HEK293 (cell line): ENCODE measurements around the gene STX1B.

ENCODE experiments used
- CTCF ChIA-PET: fragments of 350-600 bp; formaldehyde crosslinking; extraction: SDS; loops from one replicate; lab custom pipeline; 2021; ENCODE audit warnings: antibody characterized with exemption; lab: Yijun Ruan, JAX
- POLR2A ChIA-PET: fragments of 300-600 bp; formaldehyde crosslinking; extraction: SDS; loops from one replicate; lab custom pipeline; 2020; ENCODE audit warnings: antibody characterized with exemption, inconsistent platforms; lab: Yijun Ruan, JAX
- H3K27ac ChIP-seq: fragments of 200-500 bp; sonication (Bioruptor generic); 2 replicates; pipeline ENCODE4 v1.5.1; 2014; ENCODE audit warnings: low read depth, low read length, control low read depth, inconsistent platforms; ENCODE audit errors: extremely low read depth
- H3K36me3 ChIP-seq, 2 experiments: fragments of 200-500 bp in 1 of 2; sonication (Bioruptor generic) in 1 of 2; 1 replicate in 1 of 2; 2 replicates in 1 of 2; pipeline ENCODE4 v1.5.1; 2014 to 2017; ENCODE audit warnings: inconsistent platforms in 2 of 2, low read length in 2 of 2; ENCODE audit not compliant: control insufficient read depth in 2 of 2, insufficient read depth in 1 of 2
- H3K4me1 ChIP-seq: fragments of 200-500 bp; sonication (Bioruptor generic); 2 replicates; pipeline ENCODE4 v1.5.1; 2014; ENCODE audit warnings: mild to moderate bottlenecking, low read length, inconsistent platforms; ENCODE audit not compliant: control insufficient read depth, insufficient read depth
- H3K4me3 ChIP-seq: 2 replicates; pipeline ENCODE4 v1.5.1; 2011; ENCODE audit warnings: low read depth, mild to moderate bottlenecking, control low read depth, low read length, moderate library complexity
- H3K9me3 ChIP-seq: fragments of 200-500 bp; sonication (Bioruptor generic); 2 replicates; pipeline ENCODE4 v1.5.1; 2014; ENCODE audit warnings: low read depth, low read length, inconsistent platforms; ENCODE audit not compliant: control insufficient read depth, insufficient read depth
- HIC1 ChIP-seq: fragments of 450-650 bp; formaldehyde crosslinking; IDR thresholded peaks from 2 replicates; pipeline ENCODE4 v1.5.1; 2016; ENCODE audit warnings: missing biosample characterization, missing genetic modification characterization
- SALL2 ChIP-seq: fragments of 450-650 bp; formaldehyde crosslinking; IDR thresholded peaks from 2 replicates; pipeline ENCODE4 v1.5.0; 2017; ENCODE audit warnings: missing biosample characterization, mild to moderate bottlenecking, missing genetic modification characterization, borderline replicate concordance
- SCRT2 ChIP-seq: fragments of 450-650 bp; formaldehyde crosslinking; IDR thresholded peaks from 2 replicates; pipeline ENCODE4 v1.5.1; 2016; ENCODE audit warnings: missing biosample characterization, missing genetic modification characterization
- SP2 ChIP-seq: fragments of 450-650 bp; formaldehyde crosslinking; IDR thresholded peaks from 2 replicates; pipeline ENCODE4 v1.5.1; 2016; ENCODE audit warnings: missing biosample characterization, missing genetic modification characterization
- ZBTB1 ChIP-seq: fragments of 450-650 bp; formaldehyde crosslinking; IDR thresholded peaks from 2 replicates; pipeline ENCODE4 v1.5.1; 2016; ENCODE audit warnings: missing biosample characterization, missing genetic modification characterization
- ZBTB6 ChIP-seq: fragments of 450-650 bp; formaldehyde crosslinking; IDR thresholded peaks from 2 replicates; pipeline ENCODE4 v1.5.1; 2017; ENCODE audit warnings: missing biosample characterization, missing genetic modification characterization
- ZNF140 ChIP-seq: fragments of 450-650 bp; formaldehyde crosslinking; IDR thresholded peaks from 2 replicates; pipeline ENCODE4 v1.5.1; 2016; ENCODE audit warnings: missing biosample characterization, missing genetic modification characterization
- ZNF280C ChIP-seq: fragments of 450-650 bp; formaldehyde crosslinking; IDR thresholded peaks from 2 replicates; pipeline ENCODE4 v1.5.1; 2016; ENCODE audit warnings: missing biosample characterization, missing genetic modification characterization
- ZNF280D ChIP-seq: fragments of 450-650 bp; formaldehyde crosslinking; IDR thresholded peaks from 2 replicates; pipeline ENCODE4 v1.5.1; 2016; ENCODE audit warnings: missing biosample characterization, missing genetic modification characterization
- ZNF398 ChIP-seq: fragments of 450-650 bp; formaldehyde crosslinking; IDR thresholded peaks from 2 replicates; pipeline ENCODE4 v1.5.1; 2017; ENCODE audit warnings: missing biosample characterization, missing genetic modification characterization
- ZNF423 ChIP-seq: fragments of 450-650 bp; formaldehyde crosslinking; IDR thresholded peaks from 2 replicates; pipeline ENCODE4 v1.5.1; 2016; ENCODE audit warnings: missing biosample characterization, missing genetic modification characterization
- ZNF48 ChIP-seq: fragments of 450-650 bp; formaldehyde crosslinking; IDR thresholded peaks from 2 replicates; pipeline ENCODE4 v1.5.1; 2016; ENCODE audit warnings: missing biosample characterization, missing genetic modification characterization
- ZNF529 ChIP-seq: fragments of 450-650 bp; formaldehyde crosslinking; IDR thresholded peaks from 2 replicates; pipeline ENCODE4 v1.5.1; 2017; ENCODE audit warnings: missing genetic modification characterization, missing biosample characterization; ENCODE audit not compliant: insufficient replicate concordance
- ZNF548 ChIP-seq: fragments of 450-650 bp; formaldehyde crosslinking; IDR thresholded peaks from 2 replicates; pipeline ENCODE4 v1.5.1; 2016; ENCODE audit warnings: missing biosample characterization, missing genetic modification characterization
- ZNF555 ChIP-seq: fragments of 450-650 bp; formaldehyde crosslinking; conservative IDR thresholded peaks from 2 replicates; pipeline ENCODE4 v1.5.1; 2017; ENCODE audit warnings: missing biosample characterization, mild to moderate bottlenecking, missing genetic modification characterization, inconsistent platforms
- ZNF585B ChIP-seq: fragments of 450-650 bp; formaldehyde crosslinking; IDR thresholded peaks from 2 replicates; pipeline ENCODE4 v1.5.1; 2016; ENCODE audit warnings: missing biosample characterization, missing genetic modification characterization
- ZNF639 ChIP-seq: fragments of 450-650 bp; formaldehyde crosslinking; IDR thresholded peaks from 2 replicates; pipeline ENCODE4 v1.5.1; 2016; ENCODE audit warnings: missing biosample characterization, missing genetic modification characterization
- ZNF704 ChIP-seq: fragments of 450-650 bp; formaldehyde crosslinking; IDR thresholded peaks from 2 replicates; pipeline ENCODE4 v1.5.1; 2016; ENCODE audit warnings: missing biosample characterization, missing genetic modification characterization
- ZSCAN4 ChIP-seq: fragments of 450-650 bp; formaldehyde crosslinking; IDR thresholded peaks from 2 replicates; pipeline ENCODE4 v1.5.1; 2017; ENCODE audit warnings: missing biosample characterization, missing genetic modification characterization

The STX1B gene

GRCh38 chr16:31022544-31023251 is 12.3 kb upstream of the STX1B start:
- H3K9me3 ChIP-seq, result no peaks in the 10 kb centered on the region
- H3K36me3 ChIP-seq, result no peaks in the 10 kb centered on the region
- POLR2A ChIA-PET, result interaction anchor here (1.0 kb wide), 1 partner anchor 9 kb away, joined by 3 read pairs; no protein-coding TSS in a partner anchor
- TF ChIP-seq ZNF639 (tag by site-specific recombination), result no peak
- TF ChIP-seq ZNF704 (tag by site-specific recombination), result no peak
- TF ChIP-seq ZNF48 (tag by site-specific recombination), result no peak
- TF ChIP-seq ZNF529 (tag by site-specific recombination), result no peak
- no peak for TF ChIP-seq ZBTB1 (tag by site-specific recombination)
- peak; percentile 33; the same call in 1 of the 2 replicates for TF ChIP-seq SCRT2
- TF ChIP-seq ZNF280C (tag by site-specific recombination), result no peak
- TF ChIP-seq SALL2 (tag by site-specific recombination), result no peak
- TF ChIP-seq SP2 (tag by site-specific recombination), result no peak
- no peaks in the 10 kb centered on the region for H3K4me1 ChIP-seq
- CTCF ChIA-PET, result no interaction called here
- no peak overlapping the region for H3K4me3 ChIP-seq
- no peak overlapping the region for H3K27ac ChIP-seq

GRCh38 chr16:31020536-31020935 is 10.1 kb upstream of the STX1B start:
- H3K27ac ChIP-seq, result no peak overlapping the region
- ChIA-PET CTCF (interaction anchor here (0.7 kb wide), 1 partner anchor 49 kb away, joined by 3 read pairs; no protein-coding TSS in a partner anchor), POLR2A (interaction anchor here (0.6 to 0.7 kb wide), 2 partner anchors 12 to 385 kb away, joined by 3 to 4 read pairs; no protein-coding TSS in a partner anchor)
- no peak overlapping the region for H3K4me3 ChIP-seq
- no peaks in the 10 kb centered on the region for H3K9me3 ChIP-seq
- H3K36me3 ChIP-seq, result no peaks in the 10 kb centered on the region
- H3K4me1 ChIP-seq, result no peaks in the 10 kb centered on the region
- TF ChIP-seq ZNF548 (no peak), ZNF555 (tag by site-specific recombination) (no peak), ZNF398 (tag by site-specific recombination) (no peak), ZNF140 (tag by site-specific recombination) (no peak), ZBTB6 (tag by site-specific recombination) (no peak), ZNF423 (tag by site-specific recombination) (no peak), ZNF585B (no peak), ZNF280D (tag by site-specific recombination) (no peak), HIC1 (tag by site-specific recombination) (no peak), ZSCAN4 (tag by site-specific recombination) (no peak)
